GM12878 (cell line): ENCODE results near the gene PRSS37. TPM values are rescaled to one million over a fixed set of nuclear protein-coding genes. Genes with fewer than 3 reads are reported as not detected.

Source experiments
- BMI1 ChIP-seq: fragments of 450-650 bp; IDR thresholded peaks from 2 replicates; pipeline ENCODE4 v1.6.1; 2016; ENCODE audit warnings: mild to moderate bottlenecking, moderate library complexity, borderline replicate concordance
- CBFB ChIP-seq: IDR thresholded peaks from 2 replicates; pipeline ENCODE4 v1.6.1; 2016; ENCODE audit warnings: antibody characterized with exemption, low read depth
- CEBPB ChIP-seq, 2 experiments: fragments of 150-350 bp in 1 of 2; IDR thresholded peaks; 2 replicates each; pipeline ENCODE4 v1.6.1; 2012 to 2014; ENCODE audit warnings: low read depth in 2 of 2, low read length in 2 of 2, borderline replicate concordance in 1 of 2, inconsistent platforms in 1 of 2
- DPF2 ChIP-seq: fragments of 450-650 bp; IDR thresholded peaks from 2 replicates; pipeline ENCODE4 v1.6.1; 2017; ENCODE audit warnings: mild to moderate bottlenecking
- E4F1 ChIP-seq: fragments of 450-650 bp; IDR thresholded peaks from 2 replicates; pipeline ENCODE4 v1.6.1; 2018; ENCODE audit warnings: borderline replicate concordance, mild to moderate bottlenecking; ENCODE audit not compliant: partially characterized antibody
- HCFC1 ChIP-seq: fragments of 150-350 bp; IDR thresholded peaks from 2 replicates; pipeline ENCODE4 v1.6.1; 2014; ENCODE audit warnings: low read length
- IRF3 ChIP-seq: fragments of 450-650 bp; IDR thresholded peaks from 2 replicates; pipeline ENCODE4 v1.6.1; 2014; ENCODE audit warnings: mild to moderate bottlenecking
- JUND ChIP-seq: IDR thresholded peaks from 2 replicates; pipeline ENCODE4 v1.6.1; 2012; ENCODE audit warnings: low read depth, mild to moderate bottlenecking, low read length, improper control_type of control experiment, moderate library complexity
- MXI1 ChIP-seq: fragments of 150-350 bp; IDR thresholded peaks from 2 replicates; pipeline ENCODE4 v1.6.1; 2011; ENCODE audit warnings: low read depth, mild to moderate bottlenecking, inconsistent platforms, low read length, improper control_type of control experiment
- MYC ChIP-seq: IDR thresholded peaks from 2 replicates; pipeline ENCODE4 v1.6.1; 2011; ENCODE audit warnings: mild to moderate bottlenecking, low read length, moderate library complexity, inconsistent platforms; ENCODE audit not compliant: insufficient read depth, insufficient replicate concordance, insufficient read length, severe bottlenecking
- PML ChIP-seq: IDR thresholded peaks from 2 replicates; pipeline ENCODE4 v1.6.1; 2012; ENCODE audit warnings: low read length, inconsistent platforms
- RUNX3 ChIP-seq: IDR thresholded peaks from 2 replicates; pipeline ENCODE4 v1.6.1; 2012; ENCODE audit warnings: low read length, inconsistent platforms
- SMC3 ChIP-seq: IDR thresholded peaks from 2 replicates; pipeline ENCODE4 v1.6.1; 2011; ENCODE audit warnings: low read length, improper control_type of control experiment, borderline replicate concordance
- USF2 ChIP-seq: IDR thresholded peaks from 2 replicates; pipeline ENCODE4 v1.6.1; 2011; ENCODE audit warnings: low read depth, low read length, improper control_type of control experiment, borderline replicate concordance
- ZBTB4 ChIP-seq: fragments of 450-650 bp; formaldehyde crosslinking; IDR thresholded peaks from 2 replicates; pipeline ENCODE4 v1.4.0; 2022; ENCODE audit warnings: mild to moderate bottlenecking, moderate library complexity
- polyA plus RNA-seq, 11 experiments: library from polyadenylated mRNA; depleted of rRNA in 4 of 11; unstranded in 6 of 11; stranded (reverse) in 5 of 11; fragments of >200 nt; fragmentation: Nextera tagmentation in 4 of 11; fragmentation: Illumina TruSeq in 1 of 11; extraction: Ambion mirVana in 4 of 11; extraction: Trizol in 1 of 11; gene quantifications; 1 replicate in 1 of 11; 2 replicates in 10 of 11; pipeline versions ENCODE4 v1.2.1 to v1.2.3, GENCODE V29; 2011 to 2016; ENCODE audit warnings: inconsistent platforms in 2 of 11, missing spikeins in 2 of 11, low read depth in 1 of 11
- total RNA-seq, 4 experiments: library from RNA; depleted of rRNA in 3 of 4; stranded (reverse); fragments of >200 nt in 3 of 4; fragmentation: Illumina TruSeq in 1 of 4; extraction: Trizol in 1 of 4; gene quantifications; 2 replicates each; pipeline versions ENCODE4 v1.2.1 to v1.2.3, GENCODE V29; 2013 to 2021
- TF ChIP-seq, protein P1 (sequence below): IDR thresholded peaks from 2 replicates; pipeline ENCODE4 v1.6.1; 2012; ENCODE audit warnings: low read depth, low read length, improper control_type of control experiment
- TF ChIP-seq, protein P2 (sequence below): fragments of 450-650 bp; IDR thresholded peaks from 2 replicates; pipeline ENCODE4 v1.6.1; 2017; ENCODE audit warnings: mild to moderate bottlenecking, low read depth, inconsistent platforms; ENCODE audit not compliant: poor library complexity, severe bottlenecking

The PRSS37 gene
- total and polyA plus RNA-seq, 10 of the 15 experiments (the other 5 are each of a cell fraction or from before 2014, with no cell fraction given) = not detected

DNA sequence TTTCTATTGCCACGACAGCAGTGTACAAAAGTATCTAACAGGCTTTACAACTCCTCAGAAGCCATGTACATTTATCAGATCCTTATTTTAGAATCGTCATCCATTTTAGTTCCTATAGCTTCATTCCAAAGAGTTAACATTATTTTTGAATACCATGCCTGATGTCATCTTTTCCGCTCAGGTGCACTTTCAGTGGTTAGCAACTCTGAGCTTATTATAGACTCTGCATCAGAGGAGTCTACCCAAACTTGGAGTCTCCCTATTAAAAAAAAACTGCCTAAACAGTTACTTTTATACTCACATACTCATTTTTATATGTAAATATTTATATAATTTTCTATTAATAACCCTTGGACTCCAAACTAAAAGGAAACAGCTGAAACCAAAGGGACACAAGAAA lies 31.6 kb upstream of the PRSS37 start (continued):
- TF ChIP-seq E4F1 (no peak), DPF2 (no peak), PML (no peak), JUND (no peak), MXI1 (no peak), IRF3 (no peak), USF2 (no peak), CEBPB (IDR thresholded peaks at IDR 0.05; ENCODE audit: borderline replicate concordance in 1 of 2, low read depth in 2 of 2, low read length in 2 of 2) (no peak), CBFB (peak; percentile 35; the same call in 1 of the 2 replicates), HCFC1 (no peak), MYC (no peak), RUNX3 (peak; percentile 88), ZBTB4 (no peak), SMC3 (no peak), BMI1 (no peak)
- TF ChIP-seq, protein P1, sequence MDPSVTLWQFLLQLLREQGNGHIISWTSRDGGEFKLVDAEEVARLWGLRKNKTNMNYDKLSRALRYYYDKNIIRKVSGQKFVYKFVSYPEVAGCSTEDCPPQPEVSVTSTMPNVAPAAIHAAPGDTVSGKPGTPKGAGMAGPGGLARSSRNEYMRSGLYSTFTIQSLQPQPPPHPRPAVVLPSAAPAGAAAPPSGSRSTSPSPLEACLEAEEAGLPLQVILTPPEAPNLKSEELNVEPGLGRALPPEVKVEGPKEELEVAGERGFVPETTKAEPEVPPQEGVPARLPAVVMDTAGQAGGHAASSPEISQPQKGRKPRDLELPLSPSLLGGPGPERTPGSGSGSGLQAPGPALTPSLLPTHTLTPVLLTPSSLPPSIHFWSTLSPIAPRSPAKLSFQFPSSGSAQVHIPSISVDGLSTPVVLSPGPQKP = no peak
- TF ChIP-seq, protein P2, sequence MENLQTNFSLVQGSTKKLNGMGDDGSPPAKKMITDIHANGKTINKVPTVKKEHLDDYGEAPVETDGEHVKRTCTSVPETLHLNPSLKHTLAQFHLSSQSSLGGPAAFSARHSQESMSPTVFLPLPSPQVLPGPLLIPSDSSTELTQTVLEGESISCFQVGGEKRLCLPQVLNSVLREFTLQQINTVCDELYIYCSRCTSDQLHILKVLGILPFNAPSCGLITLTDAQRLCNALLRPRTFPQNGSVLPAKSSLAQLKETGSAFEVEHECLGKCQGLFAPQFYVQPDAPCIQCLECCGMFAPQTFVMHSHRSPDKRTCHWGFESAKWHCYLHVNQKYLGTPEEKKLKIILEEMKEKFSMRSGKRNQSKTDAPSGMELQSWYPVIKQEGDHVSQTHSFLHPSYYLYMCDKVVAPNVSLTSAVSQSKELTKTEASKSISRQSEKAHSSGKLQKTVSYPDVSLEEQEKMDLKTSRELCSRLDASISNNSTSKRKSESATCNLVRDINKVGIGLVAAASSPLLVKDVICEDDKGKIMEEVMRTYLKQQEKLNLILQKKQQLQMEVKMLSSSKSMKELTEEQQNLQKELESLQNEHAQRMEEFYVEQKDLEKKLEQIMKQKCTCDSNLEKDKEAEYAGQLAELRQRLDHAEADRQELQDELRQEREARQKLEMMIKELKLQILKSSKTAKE = no peak
